Stomach (tissue), 4 donors: ENCODE measurements around the gene SHROOM4.

Experiments
- CTCF ChIP-seq, 7 experiments: fragments of 450-650 bp in 4 of 7; fragments of 200-600 bp in 3 of 7; sonication (generic) in 3 of 7; IDR thresholded peaks; one replicate each; pipeline ENCODE4 v1.5.1; 2016 to 2019; ENCODE audit warnings: antibody characterized with exemption in 7 of 7, control low read depth in 2 of 7, mild to moderate bottlenecking in 1 of 7
- POLR2A ChIP-seq, 4 donors: fragments of 450-650 bp; IDR thresholded peaks; one replicate each; pipeline ENCODE4 v1.6.1; 2016; ENCODE audit warnings: antibody characterized with exemption in 4 of 4, control low read depth in 2 of 4, mild to moderate bottlenecking in 1 of 4, moderate library complexity in 1 of 4

- TF ChIP-seq CTCF (IDR thresholded peaks at IDR 0.05) (no peak), POLR2A (IDR thresholded peaks at IDR 0.05) (no peak)
Measured at GRCh38 chrX:50638123-50638522, 175.9 kb downstream of the SHROOM4 start.
